MM.1S (cell line): ENCODE results near the gene UCP2.

ENCODE experiments used
- EZH2 ChIP-seq: fragments of 300-600 bp; sonication (generic); optimal IDR thresholded peaks from 2 replicates; pipeline ENCODE3; 2017; ENCODE audit warnings: low read depth, mild to moderate bottlenecking, antibody characterized with exemption, low read length, mixed read lengths
- TF ChIP-seq, protein P1 (sequence below): fragments of 300-600 bp; sonication (generic); IDR thresholded peaks from 2 replicates; pipeline ENCODE4 v1.5.1; 2016; ENCODE audit warnings: antibody characterized with exemption, low read length, mixed read lengths

DNA sequence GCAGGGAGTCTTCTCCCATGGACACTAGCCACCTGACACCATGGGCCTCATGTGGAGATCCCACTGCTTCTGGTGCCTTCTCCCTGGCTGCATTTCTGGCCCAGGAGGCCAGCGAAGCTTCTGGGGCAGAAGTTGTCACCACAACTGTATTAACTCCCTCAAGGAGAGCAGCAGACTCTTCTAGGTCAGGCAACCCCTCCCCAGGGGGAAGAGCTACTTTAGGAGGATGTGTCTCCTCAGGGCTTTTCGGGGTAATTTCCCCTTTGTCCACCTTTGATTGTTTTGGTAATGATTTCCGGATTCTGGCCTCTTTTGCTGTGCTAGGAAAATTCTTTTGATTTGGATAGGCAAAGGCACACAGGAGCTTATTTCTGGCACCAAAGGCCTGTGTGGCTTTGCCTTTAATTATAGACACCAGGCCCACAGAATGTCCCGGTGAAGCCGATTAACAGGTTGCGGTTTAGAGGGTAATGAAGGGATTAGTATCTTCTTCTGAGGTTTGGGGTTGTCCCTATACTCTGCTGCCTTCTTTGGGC, 8.9 kb upstream of the UCP2 start:
- TF ChIP-seq, protein P1, sequence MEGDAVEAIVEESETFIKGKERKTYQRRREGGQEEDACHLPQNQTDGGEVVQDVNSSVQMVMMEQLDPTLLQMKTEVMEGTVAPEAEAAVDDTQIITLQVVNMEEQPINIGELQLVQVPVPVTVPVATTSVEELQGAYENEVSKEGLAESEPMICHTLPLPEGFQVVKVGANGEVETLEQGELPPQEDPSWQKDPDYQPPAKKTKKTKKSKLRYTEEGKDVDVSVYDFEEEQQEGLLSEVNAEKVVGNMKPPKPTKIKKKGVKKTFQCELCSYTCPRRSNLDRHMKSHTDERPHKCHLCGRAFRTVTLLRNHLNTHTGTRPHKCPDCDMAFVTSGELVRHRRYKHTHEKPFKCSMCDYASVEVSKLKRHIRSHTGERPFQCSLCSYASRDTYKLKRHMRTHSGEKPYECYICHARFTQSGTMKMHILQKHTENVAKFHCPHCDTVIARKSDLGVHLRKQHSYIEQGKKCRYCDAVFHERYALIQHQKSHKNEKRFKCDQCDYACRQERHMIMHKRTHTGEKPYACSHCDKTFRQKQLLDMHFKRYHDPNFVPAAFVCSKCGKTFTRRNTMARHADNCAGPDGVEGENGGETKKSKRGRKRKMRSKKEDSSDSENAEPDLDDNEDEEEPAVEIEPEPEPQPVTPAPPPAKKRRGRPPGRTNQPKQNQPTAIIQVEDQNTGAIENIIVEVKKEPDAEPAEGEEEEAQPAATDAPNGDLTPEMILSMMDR = no peak
- TF ChIP-seq EZH2 = no peak
